K562 (cell line): Measurements from ENCODE around the gene CA5B. TPM values are rescaled to one million over a fixed set of nuclear protein-coding genes. Genes with fewer than 3 reads are reported as not detected.
A peak's percentile ranks its signal among the peaks of the same experiment; 100 is the strongest.
"Not testable (repeated sequence)": the region's sequence is repeated elsewhere in the genome, so short reads cannot be mapped to it uniquely, and the experiment has no call there.

ENCODE experiments used
- ATAC-seq: fragments of 200-7000 bp; cut with Tn5 transposase; 3 replicates; pipeline ENCODE4 v1.9.1; 2020; ENCODE audit warnings: moderate library complexity
- BruUV-seq: library from RNA; stranded (reverse); fragments of 400-500 nt; replicated peaks from 2 replicates; lab custom pipeline; 2021; lab: Mats Ljungman, UMichigan
- CTCF ChIA-PET: fragments of 300-600 bp; formaldehyde crosslinking; extraction: SDS; loops from one replicate; lab custom pipeline; 2021; ENCODE audit warnings: low intra/inter-chr PET ratio; lab: Yijun Ruan, JAX
- POLR2A ChIA-PET: fragments of 300-600, 350-650 bp; sonication (Branson Sonifier 250); formaldehyde crosslinking; extraction: SDS; loops from one replicate; lab custom pipeline; 2021; ENCODE audit warnings: antibody characterized with exemption, inconsistent platforms; lab: Yijun Ruan, JAX
- DNase-seq, 4 experiments: peaks; one replicate each; pipeline versions ENCODE4 v3.0.0 to v3.0.0-alpha.2; 2011 to 2018; ENCODE audit warnings: low spot score in 3 of 4, mixed read lengths in 3 of 4; ENCODE audit errors: extremely low read depth in 1 of 4
- FAIRE-seq: peaks from 2 replicates; lab custom pipeline; 2011; peaks lifted over from hg19 to GRCh38; lab: Jason Lieb, UNC
- H2AFZ ChIP-seq: 2 replicates; pipeline ENCODE4 v1.6.0; 2011; ENCODE audit warnings: low read depth, low read length, control low read depth, inconsistent platforms
- H3K27ac ChIP-seq: fragments of 200-600 bp; 3 replicates; pipeline ENCODE4 v1.8.0; 2011; ENCODE audit warnings: low read depth, mild to moderate bottlenecking, control low read depth, inconsistent platforms, low read length, moderate library complexity, mixed read lengths; ENCODE audit errors: extremely low read depth
- H3K27me3 ChIP-seq, 2 experiments: fragments of 300-600 bp in 1 of 2; 2 replicates in 1 of 2; 3 replicates in 1 of 2; pipeline versions ENCODE4 v1.6.0 to v1.8.0; 2011; ENCODE audit warnings: inconsistent platforms in 2 of 2, low read length in 2 of 2, mild to moderate bottlenecking in 1 of 2, mixed read lengths in 1 of 2, moderate library complexity in 1 of 2; ENCODE audit not compliant: control insufficient read depth in 2 of 2, insufficient read depth in 2 of 2
- H3K36me3 ChIP-seq: fragments of 300-600 bp; 3 replicates; pipeline ENCODE4 v1.8.0; 2011; ENCODE audit warnings: mild to moderate bottlenecking, low read length, inconsistent platforms; ENCODE audit not compliant: control insufficient read depth, insufficient read depth
- H3K4me1 ChIP-seq, 2 experiments: fragments of 200-600 bp in 1 of 2; replicated peaks in 1 of 2; 2 replicates in 1 of 2; 3 replicates in 1 of 2; pipeline versions ENCODE4 v1.5.1 to v1.8.0; 2011; ENCODE audit warnings: inconsistent platforms in 2 of 2, low read length in 2 of 2, mild to moderate bottlenecking in 1 of 2, mixed read lengths in 1 of 2, moderate library complexity in 1 of 2; ENCODE audit not compliant: control insufficient read depth in 2 of 2, insufficient read depth in 2 of 2
- H3K4me2 ChIP-seq: 2 replicates; pipeline ENCODE4 v1.6.1; 2011; ENCODE audit warnings: low read length, control low read depth, inconsistent platforms, mixed read lengths; ENCODE audit not compliant: insufficient read depth
- H3K4me3 ChIP-seq: fragments of 200-600 bp; sonication (generic), shearing (Covaris generic); 2 replicates; pipeline ENCODE4 v1.5.1; 2016; ENCODE audit warnings: control low read depth, inconsistent platforms
- H3K79me2 ChIP-seq: fragments of 200-600 bp; 3 replicates; pipeline ENCODE4 v1.8.0; 2011; ENCODE audit warnings: low read length, inconsistent platforms; ENCODE audit not compliant: control insufficient read depth, insufficient read depth
- H3K9ac ChIP-seq, 2 experiments: 2 replicates each; pipeline versions ENCODE4 v1.6.0 to v1.6.1; 2011; ENCODE audit warnings: low read depth in 2 of 2, low read length in 2 of 2, control low read depth in 1 of 2, inconsistent platforms in 1 of 2, mild to moderate bottlenecking in 1 of 2, mixed read lengths in 1 of 2; ENCODE audit not compliant: insufficient read depth in 1 of 2
- H3K9me1 ChIP-seq: one replicate; pipeline ENCODE4 v1.6.0; 2011; ENCODE audit warnings: inconsistent platforms, mild to moderate bottlenecking, low read length, moderate library complexity; ENCODE audit not compliant: control insufficient read depth, insufficient read depth
- H3K9me3 ChIP-seq: replicated peaks from 2 replicates; pipeline ENCODE4 v1.5.1; 2011; ENCODE audit warnings: low read depth, low read length, inconsistent platforms; ENCODE audit not compliant: control insufficient read depth, insufficient read depth
- H4K20me1 ChIP-seq: replicated peaks from 2 replicates; pipeline ENCODE4 v1.6.1; 2011; ENCODE audit warnings: low read length, inconsistent platforms, mixed read lengths; ENCODE audit not compliant: control insufficient read depth, insufficient read depth
- ASH1L ChIP-seq: fragments of 450-650 bp; IDR thresholded peaks from 2 replicates; pipeline ENCODE4 v1.6.1; 2018; ENCODE audit warnings: borderline replicate concordance, mild to moderate bottlenecking, low read depth; ENCODE audit not compliant: partially characterized antibody
- CBFA2T2 ChIP-seq: fragments of 450-650 bp; conservative IDR thresholded peaks from 2 replicates; pipeline ENCODE4 v1.6.1; 2017; ENCODE audit warnings: mild to moderate bottlenecking
- FOSL1 ChIP-seq: fragments of 200-800 bp; sonication (Bioruptor generic); conservative IDR thresholded peaks from 2 replicates; pipeline ENCODE4 v1.6.1; 2016; ENCODE audit warnings: missing genetic modification characterization, missing compliant biosample characterization
- TAL1 ChIP-seq: fragments of 450-650 bp; IDR thresholded peaks from 2 replicates; pipeline ENCODE4 v1.6.1; 2016; ENCODE audit warnings: mild to moderate bottlenecking
- WGBS: fragments of 100-300 bp; shearing (Covaris generic); methylation state at CpG from one replicate; pipeline ENCODE4 v1.1.6; 2016; ENCODE audit warnings: low coverage, mixed read lengths; ENCODE audit not compliant: insufficient coverage; ENCODE audit errors: missing lambda C conversion rate; 5-methylcytosine and 5-hydroxymethylcytosine counted together
- in situ Hi-C: fragments of 300-500 bp; cut with MboI; formaldehyde crosslinking; loops from 4 replicates; pipeline ENCODE4 v1.15.0; 2018; ENCODE audit warnings: inconsistent platforms, mixed read lengths
- intact Hi-C: fragments of 100-400 bp; cut with micrococcal nuclease; formaldehyde crosslinking; loops from 2 replicates; pipeline ENCODE4 v1.14.2; 2022
- polyA plus RNA-seq, 8 experiments: library from polyadenylated mRNA; depleted of rRNA in 4 of 8; stranded (reverse) in 5 of 8; unstranded in 3 of 8; fragments of >200 nt; fragmentation: Nextera tagmentation in 2 of 8; fragmentation: Illumina TruSeq in 1 of 8; extraction: Ambion mirVana in 2 of 8; extraction: Trizol in 1 of 8; gene quantifications; 2 replicates each; pipeline versions ENCODE4 v1.2.1 to v1.2.3, GENCODE V29; 2011 to 2014; ENCODE audit warnings: inconsistent platforms in 1 of 8, missing spikeins in 1 of 8
- total RNA-seq, 7 experiments: library from RNA; depleted of rRNA in 6 of 7; stranded (reverse); fragments of >200 nt in 6 of 7; fragmentation: Illumina TruSeq in 2 of 7; extraction: Trizol in 2 of 7; gene quantifications; 2 replicates each; pipeline versions ENCODE4 v1.2.1 to v1.2.3, GENCODE V29; 2011 to 2021; ENCODE audit warnings: low replicate concordance in 1 of 7
- TF ChIP-seq, protein P1 (sequence below), 2 experiments: IDR thresholded peaks in 1 of 2; conservative IDR thresholded peaks in 1 of 2; 2 replicates each; pipeline ENCODE4 v1.6.1; 2016; ENCODE audit warnings: low read depth in 2 of 2, mild to moderate bottlenecking in 1 of 2, missing compliant biosample characterization in 1 of 2, missing genetic modification characterization in 1 of 2, moderate library complexity in 1 of 2

CA5B gene
- total and polyA plus RNA-seq, 9 of the 15 experiments (the other 6 are each of a cell fraction or from before 2014, with no cell fraction given), result 0.55 to 3.7 (median 2.6) TPM

DNA sequence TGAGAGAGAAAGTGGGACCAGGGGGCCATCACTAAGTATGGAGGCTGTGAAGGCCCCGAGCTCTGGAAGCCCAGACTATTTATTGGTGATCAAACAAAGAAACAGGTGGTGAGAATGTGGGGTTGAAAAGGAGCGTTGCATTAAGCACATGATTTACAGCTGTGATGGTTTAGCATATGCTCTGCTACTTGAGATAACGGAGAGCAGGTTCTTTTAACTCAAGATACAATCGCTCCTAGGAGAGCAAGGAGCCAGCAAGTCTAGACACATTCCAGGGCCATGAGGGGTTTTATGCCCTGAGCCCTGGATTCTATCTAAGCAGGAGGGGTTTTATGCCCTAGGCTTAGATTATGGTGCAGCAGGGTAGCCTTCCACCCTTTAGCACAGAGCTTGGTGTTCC, 6.7 kb upstream of the CA5B start (continued):
- TF ChIP-seq, protein P1, sequence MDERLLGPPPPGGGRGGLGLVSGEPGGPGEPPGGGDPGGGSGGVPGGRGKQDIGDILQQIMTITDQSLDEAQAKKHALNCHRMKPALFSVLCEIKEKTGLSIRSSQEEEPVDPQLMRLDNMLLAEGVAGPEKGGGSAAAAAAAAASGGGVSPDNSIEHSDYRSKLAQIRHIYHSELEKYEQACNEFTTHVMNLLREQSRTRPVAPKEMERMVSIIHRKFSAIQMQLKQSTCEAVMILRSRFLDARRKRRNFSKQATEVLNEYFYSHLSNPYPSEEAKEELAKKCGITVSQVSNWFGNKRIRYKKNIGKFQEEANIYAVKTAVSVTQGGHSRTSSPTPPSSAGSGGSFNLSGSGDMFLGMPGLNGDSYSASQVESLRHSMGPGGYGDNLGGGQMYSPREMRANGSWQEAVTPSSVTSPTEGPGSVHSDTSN (CRISPR knock-in tag; IDR thresholded peaks at IDR 0.05; ENCODE audit: low read depth), result not testable (repeated sequence)
- TF ChIP-seq, protein P1 (tag; conservative IDR thresholded peaks at IDR 0.05; ENCODE audit: low read depth), result peak; percentile 41; the same call in 1 of the 2 replicates
- TF ChIP-seq CBFA2T2 (peak; percentile 37; the same call in 1 of the 2 replicates), TAL1 (peak; percentile 39; the same call in 1 of the 2 replicates)

DNA sequence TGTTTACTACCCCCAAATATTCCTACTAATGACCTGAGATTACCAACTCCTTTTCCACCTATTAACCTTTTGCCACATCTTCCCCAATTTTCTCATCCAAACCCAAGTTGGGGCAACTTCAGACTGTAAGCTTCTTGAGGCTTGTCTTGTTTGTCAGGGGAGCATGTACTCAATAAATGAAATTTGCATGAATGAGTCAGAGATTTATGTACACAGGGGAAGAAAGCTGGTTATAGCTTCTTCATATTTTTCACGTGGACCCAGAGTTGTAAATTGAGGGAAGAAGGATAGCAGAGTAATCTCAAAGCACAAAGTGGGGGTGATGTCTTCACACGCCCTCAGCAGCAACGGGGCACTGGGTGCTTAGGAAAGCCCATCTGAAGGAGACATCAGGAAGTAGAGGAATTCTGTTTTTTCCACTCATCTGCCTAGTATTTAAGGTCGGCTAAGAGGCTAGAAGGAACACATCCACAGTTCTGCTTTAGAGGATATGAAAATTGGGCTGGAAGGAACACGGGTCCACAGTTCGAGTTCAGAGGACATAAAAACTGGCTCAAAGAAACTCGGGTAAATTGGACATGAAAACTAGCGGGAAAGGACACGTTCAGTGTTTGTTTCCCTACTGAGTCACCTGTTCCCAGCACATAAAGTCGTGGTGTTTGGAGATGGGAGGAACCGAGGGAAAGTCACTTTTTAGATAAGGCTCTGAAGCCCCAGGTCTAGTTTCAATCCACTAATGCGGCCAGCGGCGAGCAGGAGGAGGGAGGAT, 696 bp upstream of the CA5B start:
- Histone ChIP-seq H3K9me1 (no peaks in the 10 kb centered on the region), H3K9me3 (no peaks in the 10 kb centered on the region), H2AFZ (peak overlapping the region; percentile 84), H3K4me2 (peak overlapping the region; percentile 79), H3K36me3 (no peaks in the 10 kb centered on the region), H3K79me2 (no peaks in the 10 kb centered on the region), H3K4me3 (peak overlapping the region; percentile 26), H4K20me1 (peaks cover 5% of the 10 kb centered on the region; the same call in 1 of the 2 replicates), H3K27ac (peak overlapping the region; percentile 60; the same call in 2 of the 3 replicates), H3K27me3 (no peaks in the 10 kb centered on the region), H3K4me1 (peaks cover 6 to 15% of the 10 kb centered on the region in 2 experiments; a peak in 4 of 5 replicates), H3K9ac (peak overlapping the region; percentile 52 to 79; a peak in 3 of 4 replicates)
- intact Hi-C loops, result no loop called here
- BruUV-seq, result no TSS peak
- WGBS, result 4% methylated on average over 11 of the region's 14 CpGs
- ChIA-PET POLR2A (no interaction called here), CTCF (no interaction called here)
- in situ Hi-C loops, result no loop called here
- FAIRE-seq (peak; percentile 85), ATAC-seq (peak; percentile 2; the same call in 1 of the 3 replicates), DNase-seq (no peak)
- TF ChIP-seq ASH1L (no peak), FOSL1 (tag) (peak; percentile 63)
